ENCODE measurements around the gene TMEM129.
"Not testable (repeated sequence)": the region's sequence is repeated elsewhere in the genome, so short reads cannot be mapped to it uniquely, and the experiment has no call there.

The TMEM129 gene

DNA sequence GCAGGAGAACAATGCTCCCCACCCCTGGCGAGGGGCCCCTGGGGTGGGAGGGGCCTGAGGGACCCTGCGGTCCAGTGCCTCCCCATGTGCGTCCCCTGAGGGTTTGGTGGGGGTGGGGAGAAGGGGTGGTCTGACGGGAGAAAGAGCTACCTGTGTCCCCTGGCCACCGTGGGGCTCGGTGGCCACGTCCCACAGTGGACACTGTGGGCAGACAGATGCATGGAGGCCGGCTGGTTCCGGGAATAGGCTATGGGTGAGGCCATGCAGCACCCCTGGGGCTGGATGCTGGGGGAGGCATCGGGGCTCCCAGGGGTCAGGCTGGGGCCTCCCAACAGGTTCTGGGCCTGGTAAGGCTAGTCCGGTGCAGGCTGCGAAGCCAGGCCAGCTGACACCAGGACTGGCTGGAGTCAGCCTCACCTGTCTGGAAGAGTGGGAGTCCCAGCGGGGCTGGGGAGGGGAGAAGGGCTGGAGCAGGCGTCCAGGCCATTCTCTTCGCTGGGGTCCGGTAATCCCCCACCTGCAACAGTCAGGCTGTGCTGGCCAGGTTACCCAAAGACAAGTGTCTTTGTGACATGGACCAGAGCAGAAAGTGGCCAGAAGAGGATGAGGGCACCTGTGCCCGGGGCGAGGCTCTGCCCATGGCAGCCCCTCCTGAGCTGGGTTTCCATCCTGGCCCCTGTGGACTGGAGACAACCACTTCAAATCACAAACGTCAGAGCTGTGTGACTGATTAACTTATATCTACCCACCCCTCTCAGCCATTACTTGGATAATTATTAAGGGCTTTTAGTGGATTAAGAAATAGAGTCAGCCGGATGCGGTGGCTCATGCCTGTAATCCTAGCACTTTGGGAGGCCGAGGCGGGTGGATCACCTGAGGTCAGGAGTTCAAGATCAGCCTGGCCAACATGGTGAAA lies 35.6 kb downstream of the TMEM129 start:
- DNase-seq: no peak

DNA sequence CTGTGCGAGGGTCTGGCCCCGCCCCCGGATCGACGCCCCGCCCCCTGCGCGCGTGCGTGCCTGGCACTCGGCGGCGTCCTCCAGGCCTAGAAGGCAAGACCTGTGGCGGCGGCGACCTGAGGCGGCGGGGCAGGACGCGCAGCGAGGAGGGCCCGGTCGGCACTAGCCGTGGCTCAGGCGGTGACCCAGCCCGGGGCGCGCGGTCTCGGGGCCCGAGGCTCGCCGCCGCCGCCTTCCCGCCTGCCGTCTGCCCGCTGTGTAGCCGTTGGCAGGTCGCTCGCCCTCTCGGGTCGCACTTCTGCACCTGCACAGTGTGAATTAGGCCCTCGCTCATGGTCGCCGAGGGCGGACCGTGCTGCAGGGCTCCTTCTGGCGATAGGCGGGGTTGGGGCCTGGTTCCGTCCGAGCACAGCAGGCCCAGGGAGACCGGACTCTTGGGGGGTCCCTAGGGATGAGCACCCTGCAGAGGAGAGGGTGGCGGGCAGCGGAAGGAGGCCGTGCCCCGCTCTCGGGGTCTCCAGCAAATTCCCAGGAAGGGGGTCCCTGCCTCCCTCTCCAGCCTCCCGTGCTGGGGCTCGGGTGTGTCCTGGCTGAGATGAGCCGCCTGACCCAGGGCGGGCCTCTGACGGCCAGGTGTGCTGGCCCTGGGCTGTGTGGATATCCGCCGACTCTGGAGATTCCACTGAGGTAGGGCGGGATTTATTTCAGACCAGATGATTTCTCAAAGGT lies 36.5 kb downstream of the TMEM129 start:
- peak; percentile 96 for DNase-seq

DNA sequence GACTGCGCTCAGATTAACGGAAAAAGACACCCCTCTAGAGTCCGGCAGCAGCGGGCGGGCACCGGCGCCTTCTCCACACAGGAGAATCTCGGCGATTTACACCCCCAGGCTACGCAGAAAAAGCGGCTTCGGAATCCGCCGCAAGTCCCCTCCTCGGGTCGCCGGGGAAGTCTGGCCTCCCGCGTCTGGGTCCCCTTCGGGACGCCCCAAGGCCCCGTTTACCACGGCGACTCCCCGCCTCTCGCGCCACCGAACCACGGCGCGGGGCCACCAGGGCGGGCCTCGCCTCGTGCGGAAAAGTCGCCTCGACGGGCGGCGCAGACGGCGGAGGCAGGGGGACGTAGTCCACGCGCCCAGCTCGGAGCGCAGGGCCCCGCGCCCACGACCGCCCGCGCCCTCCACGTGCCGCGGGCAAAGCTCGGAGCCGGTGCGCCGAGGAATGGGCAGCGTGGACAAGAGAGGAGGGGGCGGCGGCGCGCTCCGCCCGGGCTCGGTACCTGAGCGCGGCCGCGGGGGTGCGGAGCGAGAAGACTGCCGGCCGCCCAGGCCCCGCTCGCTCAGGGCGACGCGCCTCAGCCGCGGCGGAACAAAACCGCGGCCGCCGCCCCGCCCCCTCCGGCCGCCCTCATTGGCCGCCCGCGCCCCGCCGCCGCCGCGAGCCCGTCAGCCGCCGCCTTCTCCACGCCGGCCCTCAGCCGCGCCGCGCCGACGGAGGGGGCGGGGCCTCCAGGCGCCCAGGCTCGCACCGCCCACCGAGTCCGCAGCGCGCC lies 37.2 kb downstream of the TMEM129 start, which contains the start of gene FAM53A:
FAM53A (minus strand) TSS at position 578 of the 770 bp plus-strand sequence. CDS start 15,572 bp downstream, outside the sequence.
- peak; percentile 41 for DNase-seq

DNA sequence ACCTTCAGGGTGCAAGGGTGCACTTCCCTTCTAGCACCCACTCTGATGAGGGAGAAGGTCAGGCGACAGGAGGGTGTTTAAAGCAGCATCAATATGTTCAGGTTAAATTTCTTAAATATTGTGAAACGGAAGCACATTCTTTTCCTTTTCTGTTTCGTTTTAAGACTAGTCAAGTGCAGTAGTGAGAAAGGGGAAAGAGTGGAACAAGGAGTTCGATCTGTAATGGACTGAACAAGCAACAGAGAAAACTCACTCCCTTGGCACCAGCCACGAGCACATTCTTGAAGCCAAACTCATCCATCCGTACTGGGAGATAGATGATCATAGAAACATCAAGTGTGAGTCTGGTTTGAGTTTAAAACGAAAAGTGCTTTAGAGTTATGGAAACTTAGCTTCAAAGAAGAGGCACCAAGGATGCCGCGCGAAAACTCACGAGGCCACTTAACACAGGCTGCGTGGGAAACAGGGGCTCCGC lies 37.8 kb downstream of the TMEM129 start:
- DNase-seq: no peak

DNA sequence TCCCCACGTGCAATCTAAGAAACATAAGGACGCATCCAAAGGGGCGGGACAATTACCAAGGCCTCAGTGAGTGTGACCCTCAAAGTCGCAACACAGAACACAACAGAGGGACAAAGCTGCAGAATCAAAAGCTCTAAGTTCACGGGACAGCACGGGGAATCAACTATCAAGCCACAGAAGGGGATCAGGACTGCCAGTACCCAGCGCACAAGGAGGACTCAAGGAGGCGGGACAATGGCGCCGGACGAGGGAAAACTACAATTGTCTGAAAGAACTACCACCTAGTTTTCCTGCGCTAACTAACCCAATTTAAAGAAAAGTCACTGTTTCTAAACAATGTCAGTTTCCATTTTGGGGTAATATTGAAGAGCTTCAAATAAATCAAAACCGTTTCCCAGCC lies 38.3 kb downstream of the TMEM129 start:
- DNase-seq: no peak

DNA sequence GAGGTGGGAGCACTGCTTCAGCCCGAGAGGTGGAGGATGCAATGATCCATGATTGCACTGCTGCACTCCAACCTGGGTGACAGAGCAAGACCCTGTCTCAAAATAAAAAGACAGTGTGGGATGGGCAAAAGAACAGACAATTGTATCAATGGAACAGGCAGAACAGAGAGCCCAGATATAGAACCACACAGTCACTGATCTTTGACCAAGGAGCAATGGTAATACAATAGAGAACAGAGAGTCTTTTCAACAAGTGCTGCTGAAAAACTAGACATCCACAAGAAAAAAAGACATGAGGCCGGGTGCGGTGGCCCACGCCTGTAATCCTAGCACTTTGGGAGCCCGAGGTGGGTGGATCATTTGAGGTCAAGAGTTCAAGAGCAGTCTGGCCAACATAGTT lies 42.9 kb downstream of the TMEM129 start:
- DNase-seq: no peak

DNA sequence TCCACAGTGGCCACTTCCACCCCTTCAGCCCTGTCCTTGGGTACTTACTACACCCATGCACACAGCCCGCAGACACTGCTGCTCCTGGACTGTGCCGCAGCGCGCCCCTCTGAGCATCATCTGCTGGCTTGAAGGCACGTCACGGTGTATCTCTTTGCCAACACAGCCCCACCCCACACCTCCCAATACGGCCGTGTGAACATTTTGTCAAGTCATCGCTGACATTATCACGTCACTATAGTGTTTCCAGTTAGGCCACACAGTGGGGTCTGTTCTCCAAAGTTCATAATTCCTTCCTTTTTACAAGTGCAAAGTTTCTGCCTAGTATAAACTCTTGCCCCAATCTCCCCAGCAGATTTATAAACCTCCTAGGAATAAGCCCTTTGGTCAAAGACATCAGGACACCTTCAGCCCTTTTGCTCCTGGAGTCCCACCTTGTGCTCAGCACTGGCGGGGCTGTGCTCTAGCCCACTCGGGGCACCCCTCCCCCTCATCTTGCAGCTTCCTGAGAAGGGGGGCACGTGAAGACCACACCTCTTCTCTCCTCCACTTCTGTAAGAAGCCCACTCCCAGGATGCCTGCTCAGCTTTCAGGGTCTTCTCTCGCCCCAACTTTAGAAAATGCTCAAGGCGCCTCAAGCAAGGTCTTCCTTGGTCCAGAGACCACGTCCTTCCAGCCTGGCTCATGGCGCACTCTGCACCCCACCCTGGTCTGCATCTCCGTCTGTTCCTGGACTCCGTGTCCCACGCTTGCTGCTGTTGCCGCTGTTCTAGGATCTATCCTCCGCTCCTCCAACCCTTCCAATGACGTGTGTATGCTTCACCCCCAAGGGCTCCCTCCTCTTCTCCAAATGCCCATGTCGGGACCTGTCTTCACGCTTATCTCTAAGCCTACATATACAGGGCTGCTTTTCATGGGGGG lies 44.3 kb downstream of the TMEM129 start:
- no peak for DNase-seq

DNA sequence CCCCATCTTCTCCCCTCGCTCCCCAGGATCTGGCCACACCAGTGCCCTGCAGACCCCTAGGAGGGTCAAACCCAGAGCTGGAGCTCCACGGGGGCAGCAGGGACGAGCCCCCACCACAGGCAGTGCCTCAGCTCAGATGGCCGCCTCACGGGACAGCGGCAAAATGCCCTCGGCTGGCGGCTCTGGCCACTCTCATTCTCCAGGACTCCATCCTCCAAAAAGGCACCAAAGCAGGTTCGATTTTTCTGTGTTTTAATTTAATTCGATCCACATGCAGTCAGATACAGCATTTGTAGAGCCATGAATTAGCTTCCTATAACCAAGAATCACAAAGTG lies 45.4 kb downstream of the TMEM129 start:
- no peak for DNase-seq

DNA sequence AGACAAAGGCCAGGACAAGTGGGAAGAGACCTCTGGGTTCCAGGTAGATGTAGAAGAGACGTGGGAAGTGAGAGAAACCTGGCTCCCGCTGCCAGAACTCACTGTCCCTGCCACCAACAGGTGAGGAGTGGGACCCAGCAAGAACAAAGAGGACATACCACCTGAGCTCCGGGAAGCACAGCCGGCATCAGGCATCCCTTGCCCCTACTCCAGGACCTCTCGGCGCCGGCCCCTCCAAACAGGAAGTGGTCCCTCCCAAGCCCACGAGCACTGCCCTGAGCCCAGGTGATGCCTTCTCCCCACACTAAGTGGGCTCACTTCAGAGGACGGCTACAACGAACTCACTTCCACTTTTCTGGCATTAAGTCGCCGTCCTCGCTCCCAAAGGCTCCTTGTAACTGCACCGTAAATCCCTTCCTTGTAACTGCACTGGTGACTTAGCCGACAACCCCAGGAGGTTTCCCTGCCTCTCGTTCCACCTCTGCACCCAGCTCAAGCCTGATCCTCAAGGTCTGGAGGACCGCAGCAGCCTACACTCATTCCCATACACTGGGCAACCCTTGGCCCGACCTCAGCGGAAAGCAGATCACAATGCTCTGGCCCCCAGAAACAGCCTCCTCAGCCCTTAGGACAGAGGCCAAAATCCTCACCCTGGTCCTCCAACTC lies 45.9 kb downstream of the TMEM129 start:
- no peak for DNase-seq

DNA sequence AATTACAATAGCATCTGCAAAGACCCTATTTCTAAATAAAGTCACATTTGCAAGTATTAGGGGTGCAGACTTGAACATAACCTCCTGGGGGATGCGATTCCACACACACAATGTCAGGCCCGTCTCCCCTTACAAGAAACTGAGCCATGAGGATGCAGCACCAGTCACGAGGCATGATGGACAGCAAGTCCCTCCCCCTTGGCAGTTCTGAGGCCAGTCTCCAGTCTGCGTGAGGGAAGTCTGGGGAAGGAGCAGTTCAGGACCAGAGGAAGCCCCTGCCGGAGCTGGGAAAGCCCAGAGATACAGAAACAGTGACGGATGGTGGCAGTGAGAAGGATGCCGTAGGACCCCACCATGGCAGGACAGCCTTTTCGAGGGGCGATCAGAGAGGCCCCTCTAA lies 46.4 kb downstream of the TMEM129 start:
- no peak for DNase-seq

DNA sequence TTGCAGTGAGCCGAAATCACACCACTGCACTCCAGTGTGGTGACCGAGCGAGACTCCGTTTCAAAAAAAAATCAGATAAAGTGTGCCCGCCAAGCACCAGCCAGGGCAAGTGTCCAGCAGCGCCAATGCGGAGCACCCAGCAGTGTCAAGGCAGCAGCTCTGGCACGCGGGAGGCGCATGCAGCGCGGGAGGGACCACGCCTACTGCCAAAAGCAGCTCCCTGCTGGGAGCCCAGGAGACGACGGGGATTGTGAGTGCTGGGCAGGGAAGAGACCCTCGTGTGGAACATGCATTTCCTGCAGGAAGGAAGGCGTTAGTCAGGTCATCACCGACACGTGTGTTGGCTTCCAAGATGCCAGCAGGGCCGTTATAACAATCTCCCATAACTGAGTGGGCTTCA lies 47.5 kb downstream of the TMEM129 start:
- DNase-seq: no peak

DNA sequence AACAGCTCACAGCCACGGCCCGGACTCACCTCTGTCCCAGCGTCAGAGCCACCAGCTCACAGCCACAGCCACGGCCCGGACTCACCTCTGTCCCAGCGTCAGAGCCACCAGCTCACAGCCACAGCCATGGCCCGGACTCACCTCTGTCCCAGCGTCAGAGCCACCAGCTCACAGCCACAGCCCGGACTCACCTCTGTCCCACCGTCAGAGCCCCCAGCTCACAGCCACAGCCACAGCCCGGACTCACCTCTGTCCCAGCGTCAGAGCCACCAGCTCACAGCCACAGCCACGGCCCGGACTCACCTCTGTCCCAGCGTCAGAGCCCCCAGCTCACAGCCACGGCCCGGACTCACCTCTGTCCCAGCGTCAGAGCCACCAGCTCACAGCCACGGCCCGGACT lies 50.1 kb downstream of the TMEM129 start:
- DNase-seq: not testable (repeated sequence)

DNA sequence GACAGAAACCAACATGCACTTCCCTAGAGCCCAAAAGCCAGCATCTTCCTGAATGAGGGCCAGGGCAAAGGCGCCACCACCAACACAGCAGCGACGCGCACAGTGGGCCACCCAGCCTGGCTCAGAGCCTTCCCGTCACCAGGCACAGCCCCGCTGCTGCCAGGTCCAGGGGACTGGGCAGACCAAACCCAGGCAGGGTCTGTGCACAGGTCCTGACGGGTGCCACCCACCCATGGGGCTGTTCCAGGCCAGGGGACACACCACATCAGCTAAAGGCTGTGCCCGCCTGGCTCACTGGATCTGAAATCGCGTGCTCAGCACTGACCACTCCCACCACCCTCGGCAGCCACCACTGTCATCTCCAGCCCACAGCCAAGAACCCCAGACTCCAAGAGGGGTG lies 50.8 kb downstream of the TMEM129 start:
- no peak for DNase-seq

DNA sequence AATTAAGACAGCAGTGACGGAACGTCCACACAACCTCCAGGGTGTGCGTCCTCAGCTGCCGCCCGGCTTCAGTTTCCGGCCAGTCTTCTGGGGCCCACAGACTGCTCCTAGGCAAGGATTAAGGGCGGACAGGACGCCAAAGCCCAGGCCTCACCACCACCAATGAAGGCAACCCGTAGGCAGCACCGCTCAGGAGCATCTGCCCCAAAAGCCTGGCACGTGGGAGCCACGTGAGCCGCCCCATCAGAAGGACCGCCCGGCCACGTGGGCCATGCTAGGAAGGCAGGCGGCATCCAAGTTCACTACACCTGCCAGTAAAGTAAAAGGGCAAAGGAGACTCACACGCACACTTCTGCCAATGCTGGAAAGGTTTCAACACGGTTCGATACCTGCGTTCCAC lies 51.3 kb downstream of the TMEM129 start:
- DNase-seq: no peak

DNA sequence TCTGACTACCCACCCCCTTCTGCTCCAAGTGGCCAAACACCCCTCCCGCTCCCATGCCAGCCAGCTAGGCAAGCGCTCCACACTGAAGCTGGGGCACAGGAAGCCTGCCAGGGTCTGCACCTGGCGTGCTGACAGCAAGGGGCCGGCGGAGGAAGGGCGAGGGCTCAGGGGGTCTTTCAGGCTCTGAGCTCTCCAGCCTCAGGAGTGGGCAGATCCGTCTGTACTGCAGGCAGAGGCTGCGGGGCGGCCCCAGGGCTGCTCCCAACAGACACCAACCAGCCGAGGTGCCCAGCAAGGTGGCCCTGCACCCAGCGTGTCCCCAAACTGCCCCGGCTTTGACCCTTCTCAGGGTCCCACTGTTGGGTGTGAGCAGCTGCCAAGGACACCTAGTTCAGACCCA lies 51.9 kb downstream of the TMEM129 start:
- no peak for DNase-seq

DNA sequence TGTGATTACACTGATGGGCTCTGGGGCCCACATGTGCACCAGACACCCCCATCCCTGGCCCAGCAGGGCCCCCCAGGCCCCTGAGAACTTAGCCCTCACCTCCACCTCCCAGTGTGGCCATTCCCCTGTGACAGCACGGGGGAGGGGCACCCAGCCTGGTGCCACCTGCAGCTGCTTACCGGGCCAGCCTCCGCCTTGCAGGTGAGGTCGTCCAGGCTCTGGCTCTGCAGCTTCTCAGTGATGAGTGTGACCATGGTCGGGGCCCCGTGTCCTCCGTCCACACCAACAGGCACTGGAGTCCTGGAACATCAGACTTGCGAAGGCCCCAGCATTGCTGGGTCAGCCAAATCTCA lies 52.7 kb downstream of the TMEM129 start:
- DNase-seq: no peak

DNA sequence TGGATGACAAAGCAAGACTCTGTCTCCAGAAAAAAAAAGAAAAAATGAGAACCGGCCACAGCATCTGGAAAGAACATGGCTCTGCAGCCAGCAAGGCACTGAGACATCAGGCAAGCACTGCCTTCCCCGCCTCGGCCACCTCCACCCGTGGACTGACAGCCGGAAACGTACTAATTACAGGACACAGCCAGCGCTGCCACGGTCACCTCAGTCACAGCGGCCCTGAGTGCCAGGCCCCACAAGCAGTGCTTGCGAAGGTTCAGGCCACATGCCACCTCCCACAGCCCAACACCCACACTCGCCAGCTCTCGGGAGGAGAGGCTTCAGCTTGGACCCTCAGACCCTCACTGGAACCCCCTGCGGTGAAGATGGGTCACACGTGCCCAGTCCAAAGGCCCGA lies 53.9 kb downstream of the TMEM129 start:
- no peak for DNase-seq

DNA sequence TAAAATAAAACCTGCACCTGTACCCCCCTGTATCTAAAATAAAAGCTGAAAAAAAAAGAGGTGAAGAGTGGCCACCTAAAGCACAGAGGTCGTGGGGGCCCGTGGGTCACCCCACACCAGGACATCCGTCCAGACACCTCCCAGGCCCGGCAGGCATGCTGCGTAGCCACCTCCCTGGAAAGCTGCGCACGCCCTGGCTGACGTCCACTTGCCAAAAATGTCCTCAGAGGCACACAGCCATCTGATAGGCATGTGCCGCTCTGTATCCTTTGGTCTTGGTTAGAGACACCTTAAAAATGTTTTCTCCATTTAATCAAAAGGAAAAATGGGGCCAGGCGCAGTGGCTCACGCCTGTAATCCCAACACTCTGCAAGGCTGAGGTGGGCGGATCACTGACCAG lies 54.7 kb downstream of the TMEM129 start:
- no peak for DNase-seq

All from activated CD8-positive, alpha-beta memory T cell treated with anti-CD3 and anti-CD28 coated beads, Interleukin-2, amount 50 U/mL, for 4 hours (primary cell).